HEK293 (cell line): Measurements from ENCODE around the gene TIMM17A.

Source experiments
- CTCF ChIA-PET: fragments of 350-600 bp; formaldehyde crosslinking; extraction: SDS; loops from one replicate; lab custom pipeline; 2021; ENCODE audit warnings: antibody characterized with exemption; lab: Yijun Ruan, JAX
- POLR2A ChIA-PET: fragments of 300-600 bp; formaldehyde crosslinking; extraction: SDS; loops from one replicate; lab custom pipeline; 2020; ENCODE audit warnings: antibody characterized with exemption, inconsistent platforms; lab: Yijun Ruan, JAX
- H3K27ac ChIP-seq: fragments of 200-500 bp; sonication (Bioruptor generic); 2 replicates; pipeline ENCODE4 v1.5.1; 2014; ENCODE audit warnings: low read depth, low read length, control low read depth, inconsistent platforms; ENCODE audit errors: extremely low read depth
- H3K36me3 ChIP-seq, 2 experiments: fragments of 200-500 bp in 1 of 2; sonication (Bioruptor generic) in 1 of 2; 1 replicate in 1 of 2; 2 replicates in 1 of 2; pipeline ENCODE4 v1.5.1; 2014 to 2017; ENCODE audit warnings: inconsistent platforms in 2 of 2, low read length in 2 of 2; ENCODE audit not compliant: control insufficient read depth in 2 of 2, insufficient read depth in 1 of 2
- H3K4me1 ChIP-seq: fragments of 200-500 bp; sonication (Bioruptor generic); 2 replicates; pipeline ENCODE4 v1.5.1; 2014; ENCODE audit warnings: mild to moderate bottlenecking, low read length, inconsistent platforms; ENCODE audit not compliant: control insufficient read depth, insufficient read depth
- H3K4me3 ChIP-seq: 2 replicates; pipeline ENCODE4 v1.5.1; 2011; ENCODE audit warnings: low read depth, mild to moderate bottlenecking, control low read depth, low read length, moderate library complexity
- H3K9me3 ChIP-seq: fragments of 200-500 bp; sonication (Bioruptor generic); 2 replicates; pipeline ENCODE4 v1.5.1; 2014; ENCODE audit warnings: low read depth, low read length, inconsistent platforms; ENCODE audit not compliant: control insufficient read depth, insufficient read depth
- EGR2 ChIP-seq: fragments of 450-650 bp; formaldehyde crosslinking; IDR thresholded peaks from 2 replicates; pipeline ENCODE4 v1.5.1; 2016; ENCODE audit warnings: low read depth, missing biosample characterization, missing genetic modification characterization
- IKZF3 ChIP-seq: fragments of 450-650 bp; IDR thresholded peaks from 2 replicates; pipeline ENCODE4 v1.5.0; 2018; ENCODE audit warnings: missing biosample characterization, mild to moderate bottlenecking, missing genetic modification characterization, moderate library complexity
- KLF9 ChIP-seq: fragments of 450-650 bp; formaldehyde crosslinking; IDR thresholded peaks from 2 replicates; pipeline ENCODE4 v1.5.1; 2016; ENCODE audit warnings: missing biosample characterization, missing genetic modification characterization, low read depth
- MZF1 ChIP-seq: fragments of 450-650 bp; formaldehyde crosslinking; IDR thresholded peaks from 2 replicates; pipeline ENCODE4 v1.5.1; 2017; ENCODE audit warnings: missing biosample characterization, missing genetic modification characterization, borderline replicate concordance
- PBX3 ChIP-seq: sonication (generic); formaldehyde crosslinking; IDR thresholded peaks from 2 replicates; pipeline ENCODE4 v1.8.1; 2022; ENCODE audit warnings: mild to moderate bottlenecking, moderate library complexity, missing genetic modification reagents
- SCRT2 ChIP-seq: fragments of 450-650 bp; formaldehyde crosslinking; IDR thresholded peaks from 2 replicates; pipeline ENCODE4 v1.5.1; 2016; ENCODE audit warnings: missing biosample characterization, missing genetic modification characterization
- SP3 ChIP-seq: fragments of 450-650 bp; formaldehyde crosslinking; IDR thresholded peaks from 2 replicates; pipeline ENCODE4 v1.5.1; 2016; ENCODE audit warnings: missing biosample characterization, missing genetic modification characterization
- ZBTB20 ChIP-seq: fragments of 450-650 bp; formaldehyde crosslinking; IDR thresholded peaks from 2 replicates; pipeline ENCODE4 v1.5.1; 2016; ENCODE audit warnings: missing biosample characterization, missing genetic modification characterization
- ZFHX2 ChIP-seq: fragments of 450-650 bp; formaldehyde crosslinking; conservative IDR thresholded peaks from 2 replicates; pipeline ENCODE4 v1.5.1; 2016; ENCODE audit warnings: missing biosample characterization, missing genetic modification characterization
- ZNF146 ChIP-seq: fragments of 450-650 bp; formaldehyde crosslinking; IDR thresholded peaks from 2 replicates; pipeline ENCODE4 v1.5.1; 2016; ENCODE audit warnings: missing biosample characterization, missing genetic modification characterization
- ZNF155 ChIP-seq: fragments of 450-650 bp; formaldehyde crosslinking; IDR thresholded peaks from 2 replicates; pipeline ENCODE4 v1.5.1; 2016; ENCODE audit warnings: missing biosample characterization, missing genetic modification characterization
- ZNF202 ChIP-seq: fragments of 450-650 bp; formaldehyde crosslinking; IDR thresholded peaks from 2 replicates; pipeline ENCODE4 v1.5.1; 2016; ENCODE audit warnings: missing biosample characterization, missing genetic modification characterization, borderline replicate concordance
- ZNF214 ChIP-seq: fragments of 450-650 bp; formaldehyde crosslinking; IDR thresholded peaks from 2 replicates; pipeline ENCODE4 v1.5.1; 2017; ENCODE audit warnings: missing biosample characterization, mild to moderate bottlenecking, missing genetic modification characterization, borderline replicate concordance
- ZNF24 ChIP-seq: fragments of 450-650 bp; formaldehyde crosslinking; IDR thresholded peaks from 2 replicates; pipeline ENCODE4 v1.5.1; 2016; ENCODE audit warnings: missing biosample characterization, missing genetic modification characterization
- ZNF266 ChIP-seq: fragments of 450-650 bp; formaldehyde crosslinking; IDR thresholded peaks from 2 replicates; pipeline ENCODE4 v1.5.1; 2016; ENCODE audit warnings: missing biosample characterization, missing genetic modification characterization, low read depth
- ZNF292 ChIP-seq: fragments of 450-650 bp; formaldehyde crosslinking; IDR thresholded peaks from 2 replicates; pipeline ENCODE4 v1.5.1; 2016; ENCODE audit warnings: low read depth, missing biosample characterization, missing genetic modification characterization, borderline replicate concordance
- ZNF335 ChIP-seq: fragments of 450-650 bp; formaldehyde crosslinking; conservative IDR thresholded peaks from 2 replicates; pipeline ENCODE4 v1.5.1; 2016; ENCODE audit warnings: missing biosample characterization, missing genetic modification characterization
- ZNF341 ChIP-seq: fragments of 450-650 bp; formaldehyde crosslinking; IDR thresholded peaks from 2 replicates; pipeline ENCODE4; 2016; ENCODE audit warnings: low read depth, missing biosample characterization, missing genetic modification characterization
- ZNF514 ChIP-seq: fragments of 450-650 bp; formaldehyde crosslinking; IDR thresholded peaks from 2 replicates; pipeline ENCODE4 v1.5.1; 2016; ENCODE audit warnings: missing biosample characterization, missing genetic modification characterization
- ZNF530 ChIP-seq: fragments of 450-650 bp; formaldehyde crosslinking; IDR thresholded peaks from 2 replicates; pipeline ENCODE4 v1.5.1; 2016; ENCODE audit warnings: low read depth, missing biosample characterization, missing genetic modification characterization
- ZNF549 ChIP-seq: fragments of 450-650 bp; IDR thresholded peaks from 2 replicates; pipeline ENCODE4 v1.5.1; 2018; ENCODE audit warnings: missing biosample characterization, missing genetic modification characterization, mild to moderate bottlenecking, inconsistent platforms, moderate library complexity
- ZNF600 ChIP-seq: fragments of 450-650 bp; formaldehyde crosslinking; IDR thresholded peaks from 2 replicates; pipeline ENCODE4 v1.5.1; 2016; ENCODE audit warnings: missing biosample characterization, missing genetic modification characterization
- ZNF629 ChIP-seq: fragments of 450-650 bp; formaldehyde crosslinking; IDR thresholded peaks from 2 replicates; pipeline ENCODE4 v1.5.1; 2017; ENCODE audit warnings: missing biosample characterization, missing genetic modification characterization
- ZNF670 ChIP-seq: fragments of 450-650 bp; formaldehyde crosslinking; IDR thresholded peaks from 2 replicates; pipeline ENCODE4 v1.5.1; 2016; ENCODE audit warnings: missing biosample characterization, missing genetic modification characterization, low read depth
- ZNF747 ChIP-seq: fragments of 450-650 bp; formaldehyde crosslinking; IDR thresholded peaks from 2 replicates; pipeline ENCODE4 v1.5.1; 2016; ENCODE audit warnings: missing biosample characterization, missing genetic modification characterization
- ZNF76 ChIP-seq: fragments of 450-650 bp; formaldehyde crosslinking; IDR thresholded peaks from 2 replicates; pipeline ENCODE4; 2016; ENCODE audit warnings: low read depth, missing biosample characterization, missing genetic modification characterization, borderline replicate concordance
- ZSCAN5A ChIP-seq: fragments of 450-650 bp; formaldehyde crosslinking; IDR thresholded peaks from 2 replicates; pipeline ENCODE4 v1.5.1; 2016; ENCODE audit warnings: missing biosample characterization, missing genetic modification characterization
- TF ChIP-seq, protein P1 (sequence below): fragments of 450-650 bp; formaldehyde crosslinking; IDR thresholded peaks from 2 replicates; pipeline ENCODE4 v1.5.1; 2016; ENCODE audit warnings: missing biosample characterization, missing genetic modification characterization

Gene TIMM17A

DNA sequence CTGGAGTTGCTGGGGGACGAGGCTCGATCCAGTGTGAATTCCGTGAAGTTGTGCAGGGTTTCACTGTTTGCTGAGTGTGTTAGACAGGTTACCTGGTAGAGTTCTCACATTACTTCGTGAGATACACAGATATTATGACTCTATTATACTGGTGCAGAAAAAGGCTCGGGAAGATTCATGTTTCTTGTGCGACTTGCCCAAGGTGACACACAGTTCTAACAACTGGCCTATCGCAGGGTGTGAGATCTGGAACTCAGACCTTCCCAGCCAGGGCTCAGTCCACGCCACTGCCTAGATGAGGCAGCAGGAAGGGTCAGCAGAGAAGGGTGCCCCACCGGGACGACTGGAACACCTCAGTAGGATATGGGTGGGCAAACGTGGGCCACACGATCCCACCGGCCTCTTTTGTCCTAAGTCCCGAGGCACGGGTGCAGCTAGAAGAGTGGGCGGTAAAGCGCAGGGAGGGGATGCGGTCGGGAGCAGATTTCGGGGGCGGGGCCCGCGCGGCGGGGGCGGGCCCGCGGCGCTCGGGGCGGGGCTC is 26.8 kb downstream of the TIMM17A start (continued):
- TF ChIP-seq EGR2 (peak; percentile 55; the same call in 1 of the 2 replicates), SCRT2 (tag by site-specific recombination) (no peak), ZNF549 (tag by site-specific recombination) (no peak), ZNF600 (tag by site-specific recombination) (peak; percentile 89; the same call in 1 of the 2 replicates), ZNF202 (tag by site-specific recombination) (no peak), ZNF335 (tag by site-specific recombination) (peak; percentile 8; the same call in 1 of the 2 replicates), ZNF747 (no peak), SP3 (tag by site-specific recombination) (peak; percentile 54), ZNF530 (tag by site-specific recombination) (no peak), ZFHX2 (tag by site-specific recombination) (peak; percentile 74), MZF1 (tag by site-specific recombination) (0 out of 2 replicates have a peak, but pooled peaks have one; percentile 7), ZNF292 (tag by site-specific recombination) (no peak), ZBTB20 (tag by site-specific recombination) (peak; percentile 9; the same call in 1 of the 2 replicates), ZNF670 (tag by site-specific recombination) (no peak), KLF9 (tag by site-specific recombination) (peak; percentile 56; the same call in 1 of the 2 replicates), ZNF214 (tag by site-specific recombination) (no peak), IKZF3 (tag by site-specific recombination) (no peak)
- TF ChIP-seq, all 188 proteins: peak for 13

- Histone ChIP-seq H3K4me1 (no peaks in the 10 kb centered on the region), H3K9me3 (no peaks in the 10 kb centered on the region), H3K36me3 (peaks cover 0 to 4% of the 10 kb centered on the region in 2 experiments; a peak in 1 of 3 replicates), H3K4me3 (peak within 1 kb of the TSS; percentile 87), H3K27ac (peak within 1 kb of the TSS; percentile 96)
- CTCF ChIA-PET = interaction anchor here (0.6 to 4.5 kb wide), 5 partner anchors 10 to 100 kb away, joined by 3 to 17 read pairs (median 7); no protein-coding TSS in a partner anchor
- POLR2A ChIA-PET = interaction anchor here (0.8 to 2.3 kb wide), 7 partner anchors 9 to 87 kb away, joined by 3 to 10 read pairs (median 5); partner anchors contain the start of genes LMOD1 and TIMM17A
- TF ChIP-seq IKZF3 (tag by site-specific recombination) = peak; percentile 82
- TF ChIP-seq ZNF155 (tag by site-specific recombination) = no peak
- TF ChIP-seq ZNF514 (tag by site-specific recombination) = no peak
- TF ChIP-seq ZNF266 (tag by site-specific recombination) = no peak
- TF ChIP-seq ZNF24 (tag by site-specific recombination) = peak; percentile 55; the same call in 1 of the 2 replicates
- no peak for TF ChIP-seq ZNF146 (tag by site-specific recombination)
- peak; percentile 64; the same call in 1 of the 2 replicates for TF ChIP-seq ZSCAN5A (tag by site-specific recombination)
- TF ChIP-seq ZNF629 (tag by site-specific recombination) = peak; percentile 49
- TF ChIP-seq, protein P1, sequence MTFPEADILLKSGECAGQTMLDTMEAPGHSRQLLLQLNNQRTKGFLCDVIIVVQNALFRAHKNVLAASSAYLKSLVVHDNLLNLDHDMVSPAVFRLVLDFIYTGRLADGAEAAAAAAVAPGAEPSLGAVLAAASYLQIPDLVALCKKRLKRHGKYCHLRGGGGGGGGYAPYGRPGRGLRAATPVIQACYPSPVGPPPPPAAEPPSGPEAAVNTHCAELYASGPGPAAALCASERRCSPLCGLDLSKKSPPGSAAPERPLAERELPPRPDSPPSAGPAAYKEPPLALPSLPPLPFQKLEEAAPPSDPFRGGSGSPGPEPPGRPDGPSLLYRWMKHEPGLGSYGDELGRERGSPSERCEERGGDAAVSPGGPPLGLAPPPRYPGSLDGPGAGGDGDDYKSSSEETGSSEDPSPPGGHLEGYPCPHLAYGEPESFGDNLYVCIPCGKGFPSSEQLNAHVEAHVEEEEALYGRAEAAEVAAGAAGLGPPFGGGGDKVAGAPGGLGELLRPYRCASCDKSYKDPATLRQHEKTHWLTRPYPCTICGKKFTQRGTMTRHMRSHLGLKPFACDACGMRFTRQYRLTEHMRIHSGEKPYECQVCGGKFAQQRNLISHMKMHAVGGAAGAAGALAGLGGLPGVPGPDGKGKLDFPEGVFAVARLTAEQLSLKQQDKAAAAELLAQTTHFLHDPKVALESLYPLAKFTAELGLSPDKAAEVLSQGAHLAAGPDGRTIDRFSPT (tag by site-specific recombination) = peak; percentile 36; the same call in 1 of the 2 replicates
- TF ChIP-seq PBX3 (CRISPR knock-in tag) = peak; percentile 76; the same call in 1 of the 2 replicates
- no peak for TF ChIP-seq ZNF670 (tag by site-specific recombination)
- peak; percentile 94 for TF ChIP-seq SP3 (tag by site-specific recombination)
- TF ChIP-seq ZBTB20 (tag by site-specific recombination) = peak; percentile 98
- 0 out of 2 replicates have a peak, but pooled peaks have one; percentile 13 for TF ChIP-seq ZNF76
- TF ChIP-seq ZNF341 = peak; percentile 80
These were observed 27.5 kb downstream of the TIMM17A start, which contains the start of gene RNPEP for GRCh38 chr1:201982623-201983379. RNPEP (plus strand) TSS chr1:201982648; CDS start chr1:201982667, 19 bp downstream.
